GM12878 (cell line): Measurements from ENCODE around the gene GNA14.

Experiments
- CBX5 ChIP-seq: sonication (generic); IDR thresholded peaks from 2 replicates; pipeline ENCODE4 v1.6.1; 2016; ENCODE audit warnings: low read depth, moderate library complexity, mild to moderate bottlenecking, inconsistent platforms
- EP300 ChIP-seq, 2 experiments: fragments of 150-350 bp in 1 of 2; IDR thresholded peaks; 2 replicates each; pipeline ENCODE4 v1.6.1; 2011 to 2012; ENCODE audit warnings: low read depth in 2 of 2, low read length in 2 of 2, borderline replicate concordance in 1 of 2, improper control_type of control experiment in 1 of 2, inconsistent platforms in 1 of 2; ENCODE audit not compliant: control insufficient read depth in 1 of 2
- GABPA ChIP-seq: IDR thresholded peaks from 2 replicates; pipeline ENCODE4 v1.6.1; 2014; ENCODE audit warnings: antibody characterized with exemption, low read depth, mild to moderate bottlenecking, inconsistent platforms
- MXI1 ChIP-seq: fragments of 150-350 bp; IDR thresholded peaks from 2 replicates; pipeline ENCODE4 v1.6.1; 2011; ENCODE audit warnings: low read depth, mild to moderate bottlenecking, inconsistent platforms, low read length, improper control_type of control experiment
- POLR2A ChIP-seq: IDR thresholded peaks from 2 replicates; pipeline ENCODE4 v1.6.1; 2011; ENCODE audit warnings: low read depth, mild to moderate bottlenecking, low read length
- POLR2AphosphoS2 ChIP-seq: IDR thresholded peaks from 2 replicates; pipeline ENCODE4 v1.6.1; 2011; ENCODE audit warnings: low read depth, mild to moderate bottlenecking, low read length, improper control_type of control experiment, moderate library complexity
- SREBF2 ChIP-seq: IDR thresholded peaks from 2 replicates; pipeline ENCODE4 v1.6.1; 2012; ENCODE audit warnings: mild to moderate bottlenecking, low read length
- SUZ12 ChIP-seq: fragments of 200-600 bp; sonication (generic); IDR thresholded peaks from one replicate; pipeline ENCODE4 v1.6.1; 2018; ENCODE audit warnings: antibody characterized with exemption, mild to moderate bottlenecking; ENCODE audit not compliant: unreplicated experiment
- TAF1 ChIP-seq: IDR thresholded peaks from 2 replicates; pipeline ENCODE4 v1.6.1; 2011; ENCODE audit warnings: mild to moderate bottlenecking, low read depth, low read length, borderline replicate concordance
- TF ChIP-seq, protein P1 (sequence below): fragments of 450-650 bp; IDR thresholded peaks from 2 replicates; pipeline ENCODE4 v1.6.1; 2018; ENCODE audit warnings: borderline replicate concordance, mild to moderate bottlenecking; ENCODE audit not compliant: partially characterized antibody

DNA sequence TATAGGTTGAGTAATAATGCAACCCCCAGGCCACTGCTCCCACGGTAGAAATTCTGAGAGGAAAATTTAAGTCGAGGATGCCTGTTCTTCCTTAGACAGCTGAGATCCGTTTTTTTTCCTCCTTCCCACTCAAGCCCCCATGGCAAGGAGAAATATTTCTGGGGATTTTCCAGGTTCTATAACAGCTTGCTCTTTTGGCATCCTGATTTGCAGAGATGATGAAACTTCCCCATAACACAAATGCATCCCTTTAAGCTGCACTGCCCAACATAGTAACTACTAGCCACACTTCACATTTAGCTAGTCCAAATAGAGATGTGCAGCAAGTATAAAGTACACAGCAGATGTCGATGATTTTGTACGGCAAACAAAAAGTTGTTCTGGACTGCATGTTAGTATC, 32.5 kb upstream of the GNA14 start:
- no peak for TF ChIP-seq EP300 (IDR thresholded peaks at IDR 0.05; ENCODE audit: borderline replicate concordance in 1 of 2, control insufficient read depth in 1 of 2, low read depth in 2 of 2, low read length in 2 of 2)
- TF ChIP-seq POLR2A, result no peak
- TF ChIP-seq, protein P1, sequence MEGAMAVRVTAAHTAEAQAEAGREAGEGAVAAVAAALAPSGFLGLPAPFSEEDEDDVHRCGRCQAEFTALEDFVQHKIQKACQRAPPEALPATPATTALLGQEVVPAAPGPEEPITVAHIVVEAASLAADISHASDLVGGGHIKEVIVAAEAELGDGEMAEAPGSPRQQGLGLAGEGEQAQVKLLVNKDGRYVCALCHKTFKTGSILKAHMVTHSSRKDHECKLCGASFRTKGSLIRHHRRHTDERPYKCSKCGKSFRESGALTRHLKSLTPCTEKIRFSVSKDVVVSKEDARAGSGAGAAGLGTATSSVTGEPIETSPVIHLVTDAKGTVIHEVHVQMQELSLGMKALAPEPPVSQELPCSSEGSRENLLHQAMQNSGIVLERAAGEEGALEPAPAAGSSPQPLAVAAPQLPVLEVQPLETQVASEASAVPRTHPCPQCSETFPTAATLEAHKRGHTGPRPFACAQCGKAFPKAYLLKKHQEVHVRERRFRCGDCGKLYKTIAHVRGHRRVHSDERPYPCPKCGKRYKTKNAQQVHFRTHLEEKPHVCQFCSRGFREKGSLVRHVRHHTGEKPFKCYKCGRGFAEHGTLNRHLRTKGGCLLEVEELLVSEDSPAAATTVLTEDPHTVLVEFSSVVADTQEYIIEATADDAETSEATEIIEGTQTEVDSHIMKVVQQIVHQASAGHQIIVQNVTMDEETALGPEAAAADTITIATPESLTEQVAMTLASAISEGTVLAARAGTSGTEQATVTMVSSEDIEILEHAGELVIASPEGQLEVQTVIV, result no peak
- no peak for TF ChIP-seq MXI1
- TF ChIP-seq POLR2AphosphoS2, result no peak
- TF ChIP-seq SUZ12, result no peak
- TF ChIP-seq GABPA, result no peak
- no peak for TF ChIP-seq TAF1
- no peak for TF ChIP-seq SREBF2
- no peak for TF ChIP-seq CBX5
